ENCODE results near the gene RPTOR.

RPTOR gene

GRCh38 chr17:80706463-80706867, 161.8 kb downstream of the RPTOR start:
- peaks cover 0 to 15% (median 5%) of the 10 kb centered on the region in 5 donors for H3K4me1 ChIP-seq (ENCODE audit: control insufficient read depth in 5 of 5, insufficient read depth in 5 of 5, low read length in 5 of 5)
- H3K9me3 ChIP-seq (ENCODE audit: control insufficient read depth in 5 of 5, low read length in 5 of 5) = no peaks in the 10 kb centered on the region
- no peaks in the 10 kb centered on the region for H3K27me3 ChIP-seq (ENCODE audit: control insufficient read depth in 5 of 5, insufficient read depth in 4 of 5, low read length in 5 of 5)
- peaks cover 0 to 17% (median 14%) of the 10 kb centered on the region in 5 donors for H3K36me3 ChIP-seq (ENCODE audit: control insufficient read depth in 5 of 5, insufficient read depth in 5 of 5, low read length in 5 of 5)
- no peak overlapping the region for H3K4me3 ChIP-seq (ENCODE audit: low read depth in 1 of 5, low read length in 5 of 5)
- H3K27ac ChIP-seq (ENCODE audit: low read depth, low read length) = no peak overlapping the region
- H3K9ac ChIP-seq (ENCODE audit: low read length in 5 of 5) = no peak overlapping the region

GRCh38 chr17:80708480-80708879, 163.8 kb downstream of the RPTOR start:
- Histone ChIP-seq H3K36me3 (ENCODE audit: control insufficient read depth in 5 of 5, insufficient read depth in 5 of 5, low read length in 5 of 5) (peaks cover 0 to 17% (median 14%) of the 10 kb centered on the region in 5 donors), H3K27me3 (ENCODE audit: control insufficient read depth in 5 of 5, insufficient read depth in 4 of 5, low read length in 5 of 5) (no peaks in the 10 kb centered on the region), H3K4me3 (ENCODE audit: low read depth in 1 of 5, low read length in 5 of 5) (no peak overlapping the region), H3K9me3 (ENCODE audit: control insufficient read depth in 5 of 5, low read length in 5 of 5) (no peaks in the 10 kb centered on the region), H3K4me1 (ENCODE audit: control insufficient read depth in 5 of 5, insufficient read depth in 5 of 5, low read length in 5 of 5) (peaks cover 0 to 15% (median 5%) of the 10 kb centered on the region in 5 donors), H3K27ac (ENCODE audit: low read depth, low read length) (no peak overlapping the region), H3K9ac (ENCODE audit: low read length in 5 of 5) (no peak overlapping the region)

GRCh38 chr17:80709090-80709695, 164.6 kb downstream of the RPTOR start:
- Histone ChIP-seq H3K27ac (ENCODE audit: low read depth, low read length) (no peak overlapping the region), H3K36me3 (ENCODE audit: control insufficient read depth in 5 of 5, insufficient read depth in 5 of 5, low read length in 5 of 5) (peaks cover 0 to 17% (median 14%) of the 10 kb centered on the region in 5 donors), H3K9me3 (ENCODE audit: control insufficient read depth in 5 of 5, low read length in 5 of 5) (no peaks in the 10 kb centered on the region), H3K27me3 (ENCODE audit: control insufficient read depth in 5 of 5, insufficient read depth in 4 of 5, low read length in 5 of 5) (no peaks in the 10 kb centered on the region), H3K9ac (ENCODE audit: low read length in 5 of 5) (no peak overlapping the region), H3K4me3 (ENCODE audit: low read depth in 1 of 5, low read length in 5 of 5) (no peak overlapping the region), H3K4me1 (ENCODE audit: control insufficient read depth in 5 of 5, insufficient read depth in 5 of 5, low read length in 5 of 5) (peaks cover 0 to 15% (median 5%) of the 10 kb centered on the region in 5 donors)

- H3K27ac ChIP-seq (ENCODE audit: low read depth, low read length) = no peak overlapping the region
- no peak overlapping the region for H3K9ac ChIP-seq (ENCODE audit: low read length in 5 of 5)
- H3K4me3 ChIP-seq (ENCODE audit: low read depth in 1 of 5, low read length in 5 of 5) = no peak overlapping the region
- peaks cover 0 to 3% (median 0%) of the 10 kb centered on the region in 5 donors for H3K9me3 ChIP-seq (ENCODE audit: control insufficient read depth in 5 of 5, low read length in 5 of 5)
- peaks cover 0 to 9% (median 0%) of the 10 kb centered on the region in 5 donors for H3K4me1 ChIP-seq (ENCODE audit: control insufficient read depth in 5 of 5, insufficient read depth in 5 of 5, low read length in 5 of 5)
- H3K27me3 ChIP-seq (ENCODE audit: control insufficient read depth in 5 of 5, insufficient read depth in 4 of 5, low read length in 5 of 5) = no peaks in the 10 kb centered on the region
- H3K36me3 ChIP-seq (ENCODE audit: control insufficient read depth in 5 of 5, insufficient read depth in 5 of 5, low read length in 5 of 5) = peaks cover 0 to 17% (median 14%) of the 10 kb centered on the region in 5 donors
Measured at GRCh38 chr17:80710714-80711302, 166.2 kb downstream of the RPTOR start.

GRCh38 chr17:80712089-80712488, 167.5 kb downstream of the RPTOR start:
- Histone ChIP-seq H3K4me1 (ENCODE audit: control insufficient read depth in 5 of 5, insufficient read depth in 5 of 5, low read length in 5 of 5) (peaks cover 0 to 9% (median 0%) of the 10 kb centered on the region in 5 donors), H3K4me3 (ENCODE audit: low read depth in 1 of 5, low read length in 5 of 5) (no peak overlapping the region), H3K36me3 (ENCODE audit: control insufficient read depth in 5 of 5, insufficient read depth in 5 of 5, low read length in 5 of 5) (peaks cover 0 to 17% (median 14%) of the 10 kb centered on the region in 5 donors), H3K27me3 (ENCODE audit: control insufficient read depth in 5 of 5, insufficient read depth in 4 of 5, low read length in 5 of 5) (no peaks in the 10 kb centered on the region), H3K9ac (ENCODE audit: low read length in 5 of 5) (no peak overlapping the region), H3K27ac (ENCODE audit: low read depth, low read length) (no peak overlapping the region), H3K9me3 (ENCODE audit: control insufficient read depth in 5 of 5, low read length in 5 of 5) (peaks cover 0 to 3% (median 0%) of the 10 kb centered on the region in 5 donors)

GRCh38 chr17:80712606-80713005, 168.0 kb downstream of the RPTOR start:
- Histone ChIP-seq H3K9ac (ENCODE audit: low read length in 5 of 5) (no peak overlapping the region), H3K9me3 (ENCODE audit: control insufficient read depth in 5 of 5, low read length in 5 of 5) (peaks cover 0 to 3% (median 0%) of the 10 kb centered on the region in 5 donors), H3K36me3 (ENCODE audit: control insufficient read depth in 5 of 5, insufficient read depth in 5 of 5, low read length in 5 of 5) (peaks cover 0 to 17% (median 14%) of the 10 kb centered on the region in 5 donors), H3K4me1 (ENCODE audit: control insufficient read depth in 5 of 5, insufficient read depth in 5 of 5, low read length in 5 of 5) (peaks cover 0 to 9% (median 0%) of the 10 kb centered on the region in 5 donors), H3K27me3 (ENCODE audit: control insufficient read depth in 5 of 5, insufficient read depth in 4 of 5, low read length in 5 of 5) (no peaks in the 10 kb centered on the region), H3K27ac (ENCODE audit: low read depth, low read length) (no peak overlapping the region), H3K4me3 (ENCODE audit: low read depth in 1 of 5, low read length in 5 of 5) (no peak overlapping the region)

- Histone ChIP-seq H3K4me1 (ENCODE audit: control insufficient read depth in 5 of 5, insufficient read depth in 5 of 5, low read length in 5 of 5) (peaks cover 0 to 3% (median 0%) of the 10 kb centered on the region in 5 donors), H3K27ac (ENCODE audit: low read depth, low read length) (no peak overlapping the region), H3K9ac (ENCODE audit: low read length in 5 of 5) (no peak overlapping the region), H3K9me3 (ENCODE audit: control insufficient read depth in 5 of 5, low read length in 5 of 5) (peaks cover 0 to 3% (median 0%) of the 10 kb centered on the region in 5 donors), H3K4me3 (ENCODE audit: low read depth in 1 of 5, low read length in 5 of 5) (no peak overlapping the region), H3K27me3 (ENCODE audit: control insufficient read depth in 5 of 5, insufficient read depth in 4 of 5, low read length in 5 of 5) (no peaks in the 10 kb centered on the region), H3K36me3 (ENCODE audit: control insufficient read depth in 5 of 5, insufficient read depth in 5 of 5, low read length in 5 of 5) (no peaks in the 10 kb centered on the region)
Measured at GRCh38 chr17:80716986-80717719, 172.5 kb downstream of the RPTOR start.

GRCh38 chr17:80717720-80718083, 173.1 kb downstream of the RPTOR start:
- peaks cover 0 to 3% (median 0%) of the 10 kb centered on the region in 5 donors for H3K4me1 ChIP-seq (ENCODE audit: control insufficient read depth in 5 of 5, insufficient read depth in 5 of 5, low read length in 5 of 5)
- no peak overlapping the region for H3K9ac ChIP-seq (ENCODE audit: low read length in 5 of 5)
- H3K27me3 ChIP-seq (ENCODE audit: control insufficient read depth in 5 of 5, insufficient read depth in 4 of 5, low read length in 5 of 5) = no peaks in the 10 kb centered on the region
- H3K9me3 ChIP-seq (ENCODE audit: control insufficient read depth in 5 of 5, low read length in 5 of 5) = peaks cover 0 to 3% (median 0%) of the 10 kb centered on the region in 5 donors
- H3K27ac ChIP-seq (ENCODE audit: low read depth, low read length) = no peak overlapping the region
- no peaks in the 10 kb centered on the region for H3K36me3 ChIP-seq (ENCODE audit: control insufficient read depth in 5 of 5, insufficient read depth in 5 of 5, low read length in 5 of 5)
- no peak overlapping the region for H3K4me3 ChIP-seq (ENCODE audit: low read depth in 1 of 5, low read length in 5 of 5)

- no peak overlapping the region for H3K9ac ChIP-seq (ENCODE audit: low read length in 5 of 5)
- H3K27ac ChIP-seq (ENCODE audit: low read depth, low read length) = no peak overlapping the region
- peaks cover 0 to 3% (median 0%) of the 10 kb centered on the region in 5 donors for H3K4me1 ChIP-seq (ENCODE audit: control insufficient read depth in 5 of 5, insufficient read depth in 5 of 5, low read length in 5 of 5)
- no peaks in the 10 kb centered on the region for H3K36me3 ChIP-seq (ENCODE audit: control insufficient read depth in 5 of 5, insufficient read depth in 5 of 5, low read length in 5 of 5)
- H3K27me3 ChIP-seq (ENCODE audit: control insufficient read depth in 5 of 5, insufficient read depth in 4 of 5, low read length in 5 of 5) = no peaks in the 10 kb centered on the region
- peaks cover 0 to 3% (median 0%) of the 10 kb centered on the region in 5 donors for H3K9me3 ChIP-seq (ENCODE audit: control insufficient read depth in 5 of 5, low read length in 5 of 5)
- H3K4me3 ChIP-seq (ENCODE audit: low read depth in 1 of 5, low read length in 5 of 5) = no peak overlapping the region
Measured at GRCh38 chr17:80718428-80718827, 173.8 kb downstream of the RPTOR start.

- peaks cover 0 to 3% (median under 1%) of the 10 kb centered on the region in 5 donors for H3K4me1 ChIP-seq (ENCODE audit: control insufficient read depth in 5 of 5, insufficient read depth in 5 of 5, low read length in 5 of 5)
- H3K4me3 ChIP-seq (ENCODE audit: low read depth in 1 of 5, low read length in 5 of 5) = no peak overlapping the region
- H3K27me3 ChIP-seq (ENCODE audit: control insufficient read depth in 5 of 5, insufficient read depth in 4 of 5, low read length in 5 of 5) = no peaks in the 10 kb centered on the region
- H3K9me3 ChIP-seq (ENCODE audit: control insufficient read depth in 5 of 5, low read length in 5 of 5) = peaks cover 0 to 3% (median 0%) of the 10 kb centered on the region in 5 donors
- no peak overlapping the region for H3K9ac ChIP-seq (ENCODE audit: low read length in 5 of 5)
- H3K27ac ChIP-seq (ENCODE audit: low read depth, low read length) = no peak overlapping the region
- H3K36me3 ChIP-seq (ENCODE audit: control insufficient read depth in 5 of 5, insufficient read depth in 5 of 5, low read length in 5 of 5) = no peaks in the 10 kb centered on the region
Measured at GRCh38 chr17:80719449-80719848, 174.8 kb downstream of the RPTOR start.

All from subcutaneous abdominal adipose tissue (tissue), 5 donors.